Measurements from ENCODE around the gene TP53I13.
"Not testable (repeated sequence)": the region's sequence is repeated elsewhere in the genome, so short reads cannot be mapped to it uniquely, and the experiment has no call there.

Gene TP53I13, protein sequence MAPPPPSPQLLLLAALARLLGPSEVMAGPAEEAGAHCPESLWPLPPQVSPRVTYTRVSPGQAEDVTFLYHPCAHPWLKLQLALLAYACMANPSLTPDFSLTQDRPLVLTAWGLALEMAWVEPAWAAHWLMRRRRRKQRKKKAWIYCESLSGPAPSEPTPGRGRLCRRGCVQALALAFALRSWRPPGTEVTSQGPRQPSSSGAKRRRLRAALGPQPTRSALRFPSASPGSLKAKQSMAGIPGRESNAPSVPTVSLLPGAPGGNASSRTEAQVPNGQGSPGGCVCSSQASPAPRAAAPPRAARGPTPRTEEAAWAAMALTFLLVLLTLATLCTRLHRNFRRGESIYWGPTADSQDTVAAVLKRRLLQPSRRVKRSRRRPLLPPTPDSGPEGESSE

DNA sequence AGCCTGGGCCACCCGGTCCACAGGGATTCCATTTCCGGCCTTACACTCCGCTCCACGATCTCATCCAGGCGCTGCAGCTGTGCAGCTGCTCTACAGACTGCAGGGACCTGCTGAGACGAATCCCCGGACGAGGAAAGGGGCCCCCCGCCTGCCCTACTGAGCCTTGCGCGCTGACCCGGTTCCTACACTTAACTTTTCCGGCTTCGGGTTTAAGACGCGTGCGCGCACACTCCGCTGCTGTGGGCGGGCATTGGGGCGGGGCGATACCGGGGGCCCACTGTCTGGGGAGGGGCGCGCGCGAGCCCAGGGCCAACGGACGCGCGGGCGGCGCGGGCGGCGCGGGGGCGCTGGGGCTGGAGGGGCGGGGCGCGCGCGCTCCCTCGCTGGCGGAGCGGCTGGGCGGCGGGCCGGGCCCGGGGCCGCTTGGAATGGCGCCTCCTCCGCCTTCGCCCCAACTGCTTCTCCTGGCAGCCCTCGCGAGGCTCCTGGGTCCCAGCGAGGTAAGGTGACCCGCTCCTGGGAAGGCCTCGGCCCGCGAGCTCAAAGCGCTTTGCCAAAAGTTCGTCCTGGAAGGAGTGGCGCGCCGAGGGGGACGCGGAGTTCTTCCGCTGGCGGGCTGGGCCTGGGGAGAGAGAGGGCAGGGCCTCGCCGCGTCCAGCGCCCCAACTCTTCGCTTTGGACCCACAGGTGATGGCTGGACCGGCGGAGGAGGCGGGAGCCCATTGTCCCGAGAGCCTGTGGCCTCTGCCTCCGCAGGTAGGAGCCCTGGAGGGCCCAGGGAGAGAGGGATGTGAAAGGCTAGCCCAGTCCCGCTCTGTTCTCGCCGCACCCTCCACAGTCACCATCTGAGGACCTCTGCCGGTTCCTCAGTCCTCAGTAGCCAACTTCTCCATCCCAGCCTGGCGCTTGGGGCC is at the start of gene TP53I13:
TSS of gene TP53I13 (plus strand) at position 371 of the 914 bp plus-strand sequence. CDS start at position 429, 58 bp downstream.
- peak; percentile 91 for DNase-seq (ENCODE audit: low spot score)

DNA sequence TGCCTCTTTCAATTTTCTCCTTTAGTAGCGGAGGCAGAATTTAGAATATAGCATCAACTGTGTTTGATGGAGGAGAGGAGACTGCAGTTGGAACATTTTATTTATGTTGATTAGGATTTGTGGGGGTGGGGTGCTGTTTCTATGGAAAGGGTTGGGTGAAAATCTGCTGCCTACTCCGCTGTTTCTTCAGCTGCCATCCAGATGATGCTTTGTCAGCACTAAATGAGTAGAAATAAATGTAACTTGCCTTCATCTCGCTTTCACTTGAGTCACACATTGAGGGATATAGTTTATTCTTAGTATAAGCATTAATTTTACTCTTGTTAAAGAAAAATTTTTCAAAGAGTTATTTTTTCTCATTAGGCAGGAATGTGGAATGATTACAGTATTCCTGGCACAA is 43.8 kb upstream of the TP53I13 start:
- no peak for DNase-seq (ENCODE audit: low spot score)

DNA sequence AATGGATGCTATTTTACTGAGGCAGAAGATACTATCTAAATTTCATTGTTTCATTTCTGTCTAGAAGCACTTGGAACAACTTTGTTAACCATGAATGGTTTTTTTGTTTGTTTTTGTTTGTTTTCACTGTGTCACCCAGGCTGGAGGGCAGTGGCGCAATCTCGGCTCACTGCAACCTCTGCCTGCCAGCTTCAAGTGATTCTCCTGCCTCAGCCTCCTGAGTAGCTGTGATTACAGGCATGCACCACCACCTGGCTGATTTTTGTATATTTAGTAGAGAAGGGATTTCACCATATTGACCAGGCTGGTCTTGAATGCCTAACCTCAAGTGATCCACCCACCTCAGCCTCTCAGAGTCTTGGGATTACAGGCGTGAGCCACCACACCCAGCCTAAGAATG is 42.2 kb upstream of the TP53I13 start:
- no peak for DNase-seq (ENCODE audit: low spot score)

DNA sequence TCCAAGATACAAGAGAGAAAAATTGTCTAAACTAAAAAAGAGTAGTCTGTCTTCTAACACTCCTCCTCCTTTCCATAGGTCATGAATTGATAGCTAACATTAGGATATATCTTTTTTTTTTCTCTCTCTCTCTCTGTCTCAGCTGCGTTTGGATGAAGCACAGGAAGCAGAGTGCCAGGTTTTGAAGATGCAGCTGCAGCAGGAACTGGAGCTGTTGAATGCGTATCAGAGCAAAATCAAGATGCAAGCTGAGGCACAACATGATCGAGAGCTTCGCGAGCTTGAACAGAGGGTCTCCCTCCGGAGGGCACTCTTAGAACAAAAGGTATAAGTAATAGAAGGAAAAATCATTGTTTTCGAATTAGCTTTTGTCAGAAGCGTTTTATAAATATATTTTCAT is 34.5 kb upstream of the TP53I13 start:
- DNase-seq (ENCODE audit: low spot score), result no peak

DNA sequence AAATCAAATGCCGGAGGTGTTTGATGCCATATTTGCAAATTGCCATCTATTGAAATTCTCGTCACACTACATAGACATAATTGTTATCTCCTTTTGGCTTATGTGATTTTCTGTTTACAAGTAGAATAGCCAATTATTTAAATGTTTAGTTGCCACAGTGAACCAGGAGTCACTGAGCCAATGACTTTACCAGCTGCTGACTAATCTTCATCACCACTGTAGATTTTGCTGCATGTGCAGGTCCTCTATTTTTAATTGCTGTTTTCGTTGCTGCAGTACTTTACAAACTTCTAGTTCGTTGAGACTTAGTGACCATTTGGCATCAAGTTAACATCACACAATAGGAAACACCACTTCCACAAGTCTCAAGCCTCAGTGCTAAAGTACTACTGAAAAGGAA is 24.4 kb upstream of the TP53I13 start:
- DNase-seq (ENCODE audit: low spot score), result no peak

DNA sequence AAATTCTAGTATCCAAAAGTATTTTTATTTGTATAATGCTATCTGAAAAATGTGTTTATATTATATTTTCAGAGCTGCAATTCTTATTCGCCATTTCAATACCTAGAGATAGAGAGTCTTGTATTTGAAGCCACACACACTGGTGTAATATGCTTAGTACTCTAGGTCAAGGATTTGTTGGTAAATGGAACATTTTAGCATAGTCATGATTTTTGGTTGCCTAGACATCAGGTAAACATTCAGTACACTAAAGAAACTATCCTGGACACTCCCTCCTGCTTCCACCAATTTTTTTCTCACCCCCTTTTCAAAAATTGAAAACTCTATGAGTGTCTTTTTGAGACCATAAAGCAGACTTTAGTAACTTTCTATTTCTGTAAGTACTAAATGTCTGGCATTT is 22.4 kb upstream of the TP53I13 start:
- no peak for DNase-seq (ENCODE audit: low spot score)

DNA sequence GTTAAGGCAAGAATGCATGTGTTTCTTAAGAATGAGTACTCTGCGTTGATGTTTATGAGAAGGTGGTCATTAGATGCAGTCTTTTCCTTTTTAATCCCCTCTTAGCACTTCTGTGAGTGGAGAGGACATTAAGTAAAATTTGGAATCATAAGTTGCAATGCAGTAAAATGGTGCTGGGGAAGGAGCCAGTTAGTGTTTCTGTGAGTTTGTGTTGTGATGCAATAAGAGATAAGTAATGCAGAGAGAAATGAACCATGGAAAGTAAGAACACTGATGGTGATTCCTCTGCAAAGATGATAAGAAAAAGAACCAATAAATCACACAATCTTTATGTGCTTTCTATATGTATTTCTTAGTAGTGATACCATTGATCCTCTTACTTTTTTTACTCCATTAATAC is 21.7 kb upstream of the TP53I13 start:
- no peak for DNase-seq (ENCODE audit: low spot score)

DNA sequence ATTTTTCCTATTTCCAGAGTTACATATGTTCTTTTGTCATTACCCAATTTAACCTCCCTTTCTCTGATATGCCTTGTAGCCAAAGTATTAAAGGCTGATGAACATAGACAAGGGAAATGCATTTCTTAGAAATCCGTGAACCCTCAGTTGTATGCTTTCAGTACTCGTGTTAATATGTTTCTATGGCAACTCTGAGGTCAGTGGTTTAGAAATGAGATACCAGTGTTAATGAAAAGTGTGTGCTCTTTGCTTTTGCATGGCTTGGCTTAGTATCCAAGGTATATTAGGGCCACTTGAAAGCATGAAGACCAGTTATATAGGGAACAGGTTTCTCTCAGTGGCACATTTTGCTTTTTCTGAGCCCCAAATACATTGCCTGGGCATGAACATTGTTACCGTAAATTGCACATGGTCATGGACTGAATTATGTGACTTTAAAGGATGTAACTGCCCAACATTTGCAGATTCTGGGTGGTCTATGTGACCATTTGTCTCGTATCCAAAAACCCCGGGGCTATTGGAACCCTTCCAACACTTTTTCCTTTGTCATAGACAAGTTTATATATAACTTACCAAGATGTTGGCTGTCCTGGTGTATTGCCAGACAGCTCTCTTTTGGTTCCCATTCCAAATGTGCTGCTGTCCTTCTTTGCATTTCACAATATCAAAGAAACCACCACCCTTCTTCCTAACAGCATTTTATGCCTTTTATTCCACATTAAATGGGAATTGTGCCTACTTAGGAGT is 19.2 kb upstream of the TP53I13 start:
- DNase-seq (ENCODE audit: low spot score), result no peak

DNA sequence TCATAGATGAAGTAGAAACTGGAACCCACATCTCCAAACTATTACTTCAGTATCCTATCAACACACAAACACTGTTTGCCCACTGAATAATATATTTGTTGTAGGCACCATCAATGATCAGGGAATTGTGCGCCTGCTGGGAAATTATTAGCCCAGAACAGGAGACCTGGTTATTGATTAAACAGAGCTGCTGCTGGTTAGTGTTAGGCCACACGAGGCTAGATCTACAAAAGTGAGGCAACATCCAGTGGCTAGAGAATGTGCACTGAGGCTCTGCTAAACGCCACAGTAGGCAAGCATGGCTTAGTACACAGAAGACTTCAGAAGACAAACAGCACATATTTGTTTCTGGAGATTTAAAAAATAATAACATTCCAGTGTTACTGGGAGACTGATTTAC is 12.7 kb upstream of the TP53I13 start:
- DNase-seq (ENCODE audit: low spot score), result no peak

DNA sequence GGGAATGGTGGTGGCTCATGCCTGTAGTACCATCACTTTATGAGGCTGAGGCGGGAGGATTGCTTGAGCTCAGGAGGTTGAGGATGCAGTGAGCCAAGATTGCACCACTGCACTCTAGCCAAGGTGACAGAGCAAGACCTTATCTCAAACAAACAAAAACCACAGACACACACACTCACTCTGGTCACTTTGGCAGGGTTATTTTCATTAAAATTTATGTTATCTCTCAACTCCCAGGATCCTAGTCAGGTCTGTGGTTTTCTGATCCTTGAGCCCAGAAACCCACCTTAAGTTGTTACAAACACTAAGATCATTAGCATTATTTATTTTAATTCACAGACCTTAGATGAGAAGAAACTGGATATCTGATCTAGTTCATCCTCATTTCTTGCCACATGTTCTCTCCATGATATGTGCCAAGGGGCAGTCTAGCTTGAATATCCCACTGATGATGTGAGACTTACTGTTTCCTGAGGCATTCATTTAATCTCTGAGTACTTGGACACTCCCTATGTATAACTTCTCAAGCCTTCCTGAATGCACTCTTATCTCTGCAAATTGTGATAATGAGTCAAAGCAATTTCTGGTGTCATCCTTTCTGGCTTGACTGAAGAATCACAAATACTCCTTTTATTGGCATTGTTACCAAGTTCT is 11.3 kb upstream of the TP53I13 start:
- no peak for DNase-seq (ENCODE audit: low spot score)

DNA sequence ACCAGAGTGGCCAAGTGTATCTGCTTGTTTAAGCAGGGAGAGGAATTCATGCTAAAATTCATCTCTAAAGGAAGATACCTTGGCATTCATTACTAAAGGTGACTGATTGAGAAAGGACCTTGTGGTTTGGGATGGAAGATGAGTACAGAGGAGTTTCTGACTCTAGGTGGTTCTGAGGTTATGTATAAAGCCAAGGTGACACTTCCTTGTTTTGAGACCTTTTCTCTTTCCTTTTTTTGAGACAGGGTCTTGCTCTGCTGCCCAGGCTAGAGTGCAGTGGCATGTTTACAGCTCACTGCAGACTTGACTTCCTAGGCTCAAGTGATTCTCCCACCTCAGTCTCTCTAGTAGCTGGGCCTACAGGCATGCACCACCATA is 10.8 kb upstream of the TP53I13 start:
- DNase-seq (ENCODE audit: low spot score), result no peak

DNA sequence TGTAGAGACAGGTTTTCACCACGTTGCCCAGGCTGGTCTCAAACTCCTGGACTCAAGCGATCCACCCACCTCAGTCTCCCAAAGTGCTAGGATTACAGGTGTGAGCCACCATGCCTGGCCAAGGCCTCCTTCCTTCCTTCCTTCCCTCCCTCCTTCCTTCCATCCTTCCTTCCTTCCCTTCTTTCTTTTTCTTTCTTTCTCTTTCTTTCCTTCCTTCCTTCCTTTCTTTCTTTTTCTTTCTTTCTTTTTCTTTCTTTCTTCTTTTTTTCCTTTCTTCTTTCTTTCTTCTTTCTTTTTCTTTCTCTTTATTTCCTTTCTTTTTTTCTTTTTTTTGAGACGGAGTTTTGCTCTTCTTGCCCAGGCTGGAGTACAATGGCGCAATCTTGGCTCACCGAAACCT is 10.4 kb upstream of the TP53I13 start:
- not testable (repeated sequence) for DNase-seq (ENCODE audit: low spot score)

DNA sequence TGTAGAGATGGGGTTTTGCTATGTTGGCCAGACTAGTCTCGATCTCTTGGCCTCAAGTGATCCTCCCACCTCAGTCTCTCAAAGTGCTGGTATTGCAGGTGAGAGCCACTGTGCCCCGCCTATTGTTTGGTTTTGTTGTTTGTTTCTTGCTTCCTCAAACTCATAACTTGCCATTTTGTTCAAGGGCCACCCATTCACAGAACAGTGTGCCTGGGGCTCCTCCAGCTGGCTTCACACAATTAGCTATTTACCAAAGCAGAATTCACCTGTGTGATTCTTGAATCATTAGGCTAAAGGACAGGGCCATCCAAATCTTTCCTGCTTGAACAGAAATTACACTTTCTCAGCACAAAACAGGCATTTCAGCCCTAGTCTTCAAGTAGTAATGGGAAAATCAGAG is 8.9 kb upstream of the TP53I13 start:
- DNase-seq (ENCODE audit: low spot score), result no peak

DNA sequence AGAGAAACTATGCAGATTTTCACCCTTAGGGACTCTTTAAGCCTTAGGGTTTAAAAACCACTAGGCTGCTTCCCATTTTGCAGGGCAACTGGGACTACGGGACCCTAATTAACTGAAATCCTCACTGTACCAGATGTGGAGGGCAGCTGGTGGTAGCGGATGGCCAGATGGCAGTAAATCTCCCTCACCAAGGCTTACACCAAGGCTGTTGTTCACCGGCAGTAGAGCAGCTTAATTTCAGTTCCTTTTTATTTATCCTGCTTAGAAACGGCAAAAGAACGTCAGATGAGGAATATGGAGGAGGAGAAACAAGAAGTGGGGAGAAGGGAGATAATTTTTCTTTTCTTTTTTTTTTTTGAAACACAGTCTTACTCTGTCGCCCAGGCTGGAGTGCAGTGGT is 8.2 kb upstream of the TP53I13 start:
- no peak for DNase-seq (ENCODE audit: low spot score)

DNA sequence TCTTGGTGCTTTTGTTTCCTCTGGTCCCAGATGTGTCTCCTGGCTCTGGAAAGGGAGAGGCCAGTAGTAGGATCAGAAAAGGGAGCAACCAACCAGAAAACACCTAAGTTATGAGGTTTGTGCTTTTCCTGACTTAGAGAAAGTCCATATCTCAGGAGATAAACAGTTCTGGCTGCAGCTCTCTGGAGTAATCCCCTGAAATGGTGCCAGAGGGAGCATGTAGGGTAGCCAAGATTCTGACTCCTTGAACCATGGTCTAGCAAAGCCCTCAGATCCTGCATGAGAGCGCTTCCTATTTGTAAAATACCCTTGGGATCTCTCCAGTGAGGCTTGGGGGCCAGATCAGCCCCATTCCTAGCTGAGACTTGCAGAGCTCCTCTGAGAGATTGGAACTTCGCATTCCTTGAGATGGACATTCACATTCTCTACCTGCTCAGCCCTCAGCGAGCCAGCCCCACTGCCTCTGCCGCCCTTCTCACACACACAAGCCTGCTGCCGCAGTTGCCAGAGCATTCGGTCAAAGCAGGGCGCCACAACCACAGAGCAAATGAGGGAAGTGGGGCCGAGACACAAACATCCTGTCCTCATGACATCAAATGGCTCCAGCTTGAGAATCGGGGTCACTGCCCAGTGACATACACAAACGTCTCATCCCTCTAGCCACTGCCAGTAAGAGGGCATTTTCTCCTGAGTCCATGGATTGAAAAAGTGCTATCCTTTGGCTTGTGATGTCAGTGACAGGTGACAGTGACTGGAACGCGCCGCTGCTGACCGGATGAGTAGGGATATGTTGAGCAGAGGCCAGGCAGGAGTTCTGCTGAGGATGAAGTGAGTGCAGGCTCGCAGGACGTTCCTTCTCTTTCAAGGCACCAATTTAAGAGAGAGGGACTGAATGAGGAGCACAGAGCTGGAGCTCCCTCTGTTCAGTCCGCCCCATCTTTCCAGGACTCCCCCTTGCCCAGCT is 6.7 kb upstream of the TP53I13 start:
- no peak for DNase-seq (ENCODE audit: low spot score)

DNA sequence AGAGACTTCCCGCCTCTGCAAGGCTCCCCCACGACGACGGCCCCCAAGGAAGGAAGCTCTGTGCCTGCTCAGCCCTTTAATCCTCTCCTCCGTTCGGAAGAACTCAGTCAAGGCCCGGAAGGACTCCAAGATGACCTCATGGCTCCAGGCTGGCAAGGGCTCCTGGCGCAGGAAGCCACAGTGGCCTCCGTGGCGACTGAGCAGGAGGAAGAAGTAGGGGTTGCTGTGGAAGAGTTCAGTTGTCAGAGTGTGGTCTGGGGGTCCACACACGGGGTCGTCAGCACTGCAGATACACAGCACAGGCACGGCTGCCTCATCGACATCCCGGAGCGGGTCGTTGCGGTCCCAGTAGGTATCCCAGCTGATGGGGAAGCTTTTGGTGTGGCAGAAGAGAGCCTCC is 5.9 kb upstream of the TP53I13 start:
- no peak for DNase-seq (ENCODE audit: low spot score)

DNA sequence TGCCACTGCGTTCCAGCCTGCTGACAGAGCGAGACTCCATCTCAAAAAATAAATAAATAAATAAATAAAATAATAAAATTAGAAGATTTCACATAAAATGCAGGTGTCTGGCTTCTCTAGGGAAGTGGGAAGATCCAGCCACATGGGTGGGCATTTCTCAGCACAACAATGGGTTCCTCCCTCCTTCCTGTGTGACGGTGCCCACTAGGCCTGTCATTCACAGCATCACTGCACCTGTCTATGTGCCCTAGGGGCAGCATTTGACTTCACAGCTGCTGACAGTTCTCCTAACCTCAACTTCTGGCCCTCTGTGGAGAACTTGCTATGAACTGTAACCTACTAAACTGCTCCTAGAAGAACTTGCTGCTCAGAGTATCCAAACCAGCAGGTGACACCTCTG is 4.7 kb upstream of the TP53I13 start:
- DNase-seq (ENCODE audit: low spot score), result no peak

DNA sequence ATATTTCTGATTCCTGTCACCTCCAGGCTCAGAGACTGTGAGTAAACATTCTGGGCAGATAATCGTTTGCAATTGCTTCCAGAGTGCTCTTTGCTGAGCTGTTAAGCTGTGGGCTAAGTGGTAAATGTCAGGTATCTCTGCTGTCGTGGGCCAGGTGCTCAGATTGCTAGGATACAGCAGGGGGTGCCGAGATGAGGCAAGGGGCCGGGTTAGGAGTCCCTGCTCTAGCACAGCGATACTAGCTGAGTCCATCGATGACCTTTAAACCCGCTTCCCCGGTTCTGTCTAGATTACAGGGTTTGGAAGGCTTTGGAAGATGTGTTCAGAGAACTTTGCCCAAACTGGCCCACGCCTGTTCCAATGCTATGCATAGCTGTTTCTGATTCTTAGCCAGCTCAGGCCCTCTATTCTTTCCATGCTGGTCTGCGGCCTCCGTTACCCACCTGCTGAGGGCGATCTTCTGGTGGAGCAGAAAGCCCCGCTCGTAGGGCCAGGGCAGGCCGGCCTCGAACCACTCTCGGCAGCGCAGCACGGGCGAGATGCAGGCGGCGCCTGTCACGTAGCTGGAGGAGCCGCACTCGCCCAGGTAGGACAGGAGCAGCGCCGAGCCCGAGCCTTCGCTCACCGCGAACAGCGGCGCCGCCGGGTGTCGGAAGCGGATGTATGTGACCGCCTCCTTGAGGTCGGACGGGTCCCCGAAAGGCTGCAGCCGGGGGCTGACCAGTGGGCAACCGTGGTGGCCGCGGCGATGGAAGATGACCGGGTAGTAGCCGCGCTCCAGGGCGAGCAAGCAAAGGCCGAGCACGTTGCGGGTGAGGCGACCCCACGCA is 2.6 kb upstream of the TP53I13 start:
- DNase-seq (ENCODE audit: low spot score), result peak; percentile 52

DNA sequence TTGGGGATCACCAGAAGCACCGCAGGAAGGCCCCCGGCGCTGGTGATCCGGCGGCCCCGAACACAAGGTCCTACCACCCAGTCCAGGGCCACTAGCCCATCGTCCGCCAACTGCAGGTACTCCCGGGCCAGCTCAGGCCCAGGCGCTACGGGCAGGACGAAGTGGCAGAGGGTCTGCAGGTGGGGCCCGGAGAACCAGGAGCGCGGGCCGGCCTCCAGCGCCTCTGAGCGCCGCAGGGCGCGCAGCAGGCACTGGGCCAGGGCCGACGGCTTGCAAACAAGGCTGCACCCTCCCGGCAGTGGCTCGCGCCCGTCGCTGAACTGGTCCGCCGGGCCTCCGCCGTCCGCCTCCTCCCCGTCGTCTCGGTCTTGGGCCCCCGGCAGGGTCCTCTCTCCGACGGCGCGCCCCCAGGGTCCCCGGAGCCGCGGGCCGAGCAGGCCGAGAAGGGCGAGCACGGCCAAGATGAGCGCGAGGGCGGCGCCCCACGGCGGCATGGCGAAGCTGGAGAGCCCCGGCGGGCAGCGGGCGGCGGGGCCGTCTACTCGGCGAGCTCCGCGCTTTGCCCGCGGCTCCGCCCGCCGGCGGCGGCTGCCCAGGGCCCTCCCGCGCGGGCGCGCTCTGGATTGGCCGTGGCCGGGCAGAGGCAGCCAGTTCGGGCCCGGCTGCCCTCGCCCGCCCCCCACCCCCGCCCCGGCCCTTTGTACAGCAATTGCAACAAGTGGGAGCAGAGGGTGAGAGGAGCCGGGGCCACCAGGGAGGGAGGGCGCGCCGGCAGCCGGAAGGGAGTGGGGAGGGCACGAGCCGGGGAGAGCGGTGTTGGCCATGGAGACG is 1.8 kb upstream of the TP53I13 start, which contains the start of gene ABHD15:
TSS of gene ABHD15 (minus strand) at position 565 of the 831 bp plus-strand sequence. CDS start at position 494, 71 bp downstream.
- DNase-seq (ENCODE audit: low spot score), result peak; percentile 37
